Endothelial cell (in vitro differentiated cells): ENCODE results near the gene OSBP2. TPM values are rescaled to one million over a fixed set of nuclear protein-coding genes. Genes with fewer than 3 reads are reported as not detected.
"Not testable (repeated sequence)": the region's sequence is repeated elsewhere in the genome, so short reads cannot be mapped to it uniquely, and the experiment has no call there.

Experiments
- DNase-seq: peaks from one replicate; pipeline ENCODE4 v3.0.0; 2021; ENCODE audit warnings: low spot score
- H3K27ac Mint-ChIP-seq: one replicate; pipeline ENCODE4 v1.8.0; 2021; ENCODE audit warnings: mixed read lengths, inconsistent platforms; ENCODE audit not compliant: unreplicated experiment
- H3K27me3 Mint-ChIP-seq: one replicate; pipeline ENCODE4 v1.8.0; 2021; ENCODE audit warnings: mild to moderate bottlenecking, moderate library complexity, mixed read lengths, inconsistent platforms; ENCODE audit not compliant: unreplicated experiment
- H3K36me3 Mint-ChIP-seq: one replicate; pipeline ENCODE4 v1.8.0; 2021; ENCODE audit warnings: mild to moderate bottlenecking, low read depth, mixed read lengths, inconsistent platforms; ENCODE audit not compliant: unreplicated experiment
- H3K4me1 Mint-ChIP-seq: one replicate; pipeline ENCODE4 v1.8.0; 2021; ENCODE audit warnings: mild to moderate bottlenecking, mixed read lengths, inconsistent platforms; ENCODE audit not compliant: unreplicated experiment
- H3K4me3 Mint-ChIP-seq: one replicate; pipeline ENCODE4 v1.8.0; 2021; ENCODE audit warnings: mild to moderate bottlenecking, mixed read lengths, inconsistent platforms; ENCODE audit not compliant: unreplicated experiment
- H3K9me3 Mint-ChIP-seq: one replicate; pipeline ENCODE4 v1.8.0; 2021; ENCODE audit warnings: mixed read lengths, inconsistent platforms; ENCODE audit not compliant: unreplicated experiment
- CTCF ChIP-seq: fragments of 200-600 bp; sonication (generic); IDR thresholded peaks from one replicate; pipeline ENCODE4 v1.5.0; 2021; ENCODE audit warnings: antibody characterized with exemption; ENCODE audit not compliant: unreplicated experiment
- total RNA-seq: library from RNA; stranded (reverse); fragmentation: NEBNext Ultra II Directional; extraction: Animal tissue kit (Norgen Biotek cat#: 25700); gene quantifications from one replicate; pipeline ENCODE4 v1.2.1, GENCODE V29; 2021; ENCODE audit not compliant: unreplicated experiment

OSBP2 gene
- total RNA-seq, 1 donor from 2014 or later, result 3.0 TPM

DNA sequence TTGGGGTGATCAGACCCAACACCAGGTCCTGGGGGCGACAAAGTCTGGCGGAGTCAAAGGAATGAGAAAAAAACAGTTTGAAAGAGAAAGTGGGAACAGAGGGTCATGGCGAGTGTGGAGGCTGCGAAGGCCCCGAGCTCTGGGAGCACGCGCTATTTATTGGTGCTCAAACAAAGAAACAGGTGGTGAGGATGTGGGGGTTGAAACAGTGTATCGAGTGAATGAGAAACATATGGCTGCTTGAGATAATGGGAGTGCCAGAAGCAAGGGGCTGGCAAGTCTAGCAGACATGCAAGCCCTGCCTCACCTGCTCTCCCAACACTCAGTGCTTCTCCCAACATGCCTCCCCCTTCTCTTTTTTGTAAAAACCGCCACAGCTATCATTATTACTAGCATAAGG lies 19.2 kb upstream of the OSBP2 start:
- Mint-ChIP-seq H3K27ac (peak overlapping the region; percentile 26), H3K9me3 (no peaks in the 10 kb centered on the region), H3K4me3 (peak overlapping the region; percentile 38), H3K36me3 (no peaks in the 10 kb centered on the region), H3K4me1 (peaks cover 12% of the 10 kb centered on the region), H3K27me3 (peaks cover 3% of the 10 kb centered on the region)
- no peak for TF ChIP-seq CTCF
- DNase-seq, result no peak

- DNase-seq, H3K27me3 Mint-ChIP-seq, H3K9me3 Mint-ChIP-seq, H3K27ac Mint-ChIP-seq, H3K4me3 Mint-ChIP-seq, H3K36me3 Mint-ChIP-seq: not testable (repeated sequence)
- peaks cover 16% of the 10 kb centered on the region for H3K4me1 Mint-ChIP-seq
Measured at GRCh38 chr22:30676565-30676964, 18.1 kb upstream of the OSBP2 start.

DNA sequence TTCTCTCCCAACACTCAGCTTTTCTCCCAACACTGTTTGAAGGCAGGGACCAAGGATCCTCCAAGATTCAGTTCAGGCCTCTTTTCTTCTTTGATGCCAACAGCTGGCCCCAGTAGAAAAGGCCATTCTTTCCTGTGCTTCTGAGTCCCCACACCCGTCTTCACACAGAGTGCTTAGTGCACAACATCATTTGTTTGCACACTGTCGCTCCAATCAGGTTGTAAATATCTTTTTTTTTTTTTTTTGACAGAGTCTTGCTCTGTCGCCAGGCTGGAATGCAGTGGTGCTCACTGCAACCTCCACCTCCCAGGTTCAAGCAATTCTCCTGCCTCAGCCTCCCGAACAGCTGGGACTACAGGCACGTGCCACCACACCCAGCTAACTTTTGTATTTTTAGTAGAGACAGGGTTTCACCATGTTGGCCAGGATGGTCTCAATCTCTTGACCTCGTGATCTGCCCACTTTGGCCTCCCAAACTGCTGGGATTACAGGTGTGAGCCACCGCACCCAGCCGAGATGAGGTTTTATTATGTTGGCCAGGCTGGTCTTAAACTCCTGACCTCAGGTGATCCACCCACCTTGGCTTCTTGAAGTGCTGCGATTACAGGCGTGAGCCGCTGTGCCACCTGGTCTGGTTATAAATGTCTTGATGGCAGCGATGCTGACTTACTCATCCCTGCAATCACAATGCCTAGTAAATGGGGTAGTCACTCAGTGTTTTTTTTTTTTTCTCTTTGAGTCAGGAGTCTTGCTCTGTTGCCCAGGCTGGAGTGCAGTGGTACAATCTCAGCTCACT lies 14.6 kb upstream of the OSBP2 start:
- H3K4me1 Mint-ChIP-seq, result peaks cover 16% of the 10 kb centered on the region
- not testable (repeated sequence) for H3K9me3 Mint-ChIP-seq, H3K27me3 Mint-ChIP-seq, H3K27ac Mint-ChIP-seq, DNase-seq, H3K4me3 Mint-ChIP-seq, H3K36me3 Mint-ChIP-seq

GRCh38 chr22:30680991-30681770 lies 13.5 kb upstream of the OSBP2 start:
- no peaks in the 10 kb centered on the region for H3K27me3 Mint-ChIP-seq
- H3K4me1 Mint-ChIP-seq, result peaks cover 12% of the 10 kb centered on the region
- no peak for TF ChIP-seq CTCF
- no peak for DNase-seq
- H3K4me3 Mint-ChIP-seq, result no peak overlapping the region
- no peak overlapping the region for H3K27ac Mint-ChIP-seq
- H3K36me3 Mint-ChIP-seq, result no peaks in the 10 kb centered on the region
- no peaks in the 10 kb centered on the region for H3K9me3 Mint-ChIP-seq

- TF ChIP-seq CTCF, result no peak
- no peaks in the 10 kb centered on the region for H3K36me3 Mint-ChIP-seq
- H3K27ac Mint-ChIP-seq, result no peak overlapping the region
- peaks cover 12% of the 10 kb centered on the region for H3K4me1 Mint-ChIP-seq
- no peaks in the 10 kb centered on the region for H3K27me3 Mint-ChIP-seq
- no peak overlapping the region for H3K4me3 Mint-ChIP-seq
- H3K9me3 Mint-ChIP-seq, result no peaks in the 10 kb centered on the region
- no peak for DNase-seq
Measured at GRCh38 chr22:30681831-30682230, 12.8 kb upstream of the OSBP2 start.

DNA sequence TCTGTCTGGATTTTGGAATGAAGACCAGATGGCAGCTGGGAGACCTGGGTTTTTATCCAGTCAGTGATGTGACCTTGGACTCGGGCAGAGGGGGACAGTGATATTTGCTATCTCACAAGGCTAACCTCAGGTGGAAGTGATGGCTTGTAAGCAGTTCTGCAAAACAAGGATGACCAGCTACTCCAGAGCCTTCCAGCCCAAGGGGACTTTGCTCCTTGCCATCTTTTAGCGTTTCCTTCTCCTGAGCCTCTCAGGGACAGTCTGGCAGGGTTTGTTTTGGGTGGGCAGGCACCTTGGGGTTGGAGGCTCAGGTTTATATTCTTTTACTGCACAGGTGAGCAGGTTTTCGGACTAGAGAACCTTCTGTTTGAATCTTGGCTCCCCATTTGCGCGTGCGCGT lies 9.5 kb upstream of the OSBP2 start:
- H3K9me3 Mint-ChIP-seq, result no peaks in the 10 kb centered on the region

More for the DNA sequence above, 9.5 kb upstream of the OSBP2 start:
- DNase-seq, result no peak
- no peak for TF ChIP-seq CTCF
- no peak overlapping the region for H3K27ac Mint-ChIP-seq
- peaks cover 5% of the 10 kb centered on the region for H3K4me1 Mint-ChIP-seq
- no peak overlapping the region for H3K4me3 Mint-ChIP-seq
- H3K27me3 Mint-ChIP-seq, result no peaks in the 10 kb centered on the region
- no peaks in the 10 kb centered on the region for H3K36me3 Mint-ChIP-seq
